GM03348 (cell line): Measurements from ENCODE around the gene CRYBB2.
"Not testable (repeated sequence)": the region's sequence is repeated elsewhere in the genome, so short reads cannot be mapped to it uniquely, and the experiment has no call there.

Experiments
- DNase-seq: peaks from one replicate; pipeline ENCODE4 v3.0.0; 2012; ENCODE audit warnings: low spot score

CRYBB2 gene

DNA sequence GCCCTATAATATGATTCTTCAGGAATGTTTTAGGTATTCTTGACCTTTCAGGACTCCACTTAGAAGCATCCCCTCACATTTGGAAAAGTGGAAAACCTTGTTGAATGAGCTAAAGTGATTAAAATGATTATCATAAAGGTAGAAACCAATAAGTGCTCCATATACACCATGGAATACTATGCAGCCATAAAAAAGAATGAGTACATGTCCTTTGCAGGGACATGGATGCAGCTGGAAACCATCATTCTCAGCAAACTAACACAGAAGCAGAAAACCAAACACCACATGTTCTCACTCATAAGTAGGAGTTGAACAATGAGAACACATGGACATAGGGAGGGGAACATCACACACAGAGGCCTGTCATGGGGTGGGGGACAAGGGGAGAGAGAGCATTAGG lies 14.3 kb downstream of the CRYBB2 start:
- DNase-seq: not testable (repeated sequence)

DNA sequence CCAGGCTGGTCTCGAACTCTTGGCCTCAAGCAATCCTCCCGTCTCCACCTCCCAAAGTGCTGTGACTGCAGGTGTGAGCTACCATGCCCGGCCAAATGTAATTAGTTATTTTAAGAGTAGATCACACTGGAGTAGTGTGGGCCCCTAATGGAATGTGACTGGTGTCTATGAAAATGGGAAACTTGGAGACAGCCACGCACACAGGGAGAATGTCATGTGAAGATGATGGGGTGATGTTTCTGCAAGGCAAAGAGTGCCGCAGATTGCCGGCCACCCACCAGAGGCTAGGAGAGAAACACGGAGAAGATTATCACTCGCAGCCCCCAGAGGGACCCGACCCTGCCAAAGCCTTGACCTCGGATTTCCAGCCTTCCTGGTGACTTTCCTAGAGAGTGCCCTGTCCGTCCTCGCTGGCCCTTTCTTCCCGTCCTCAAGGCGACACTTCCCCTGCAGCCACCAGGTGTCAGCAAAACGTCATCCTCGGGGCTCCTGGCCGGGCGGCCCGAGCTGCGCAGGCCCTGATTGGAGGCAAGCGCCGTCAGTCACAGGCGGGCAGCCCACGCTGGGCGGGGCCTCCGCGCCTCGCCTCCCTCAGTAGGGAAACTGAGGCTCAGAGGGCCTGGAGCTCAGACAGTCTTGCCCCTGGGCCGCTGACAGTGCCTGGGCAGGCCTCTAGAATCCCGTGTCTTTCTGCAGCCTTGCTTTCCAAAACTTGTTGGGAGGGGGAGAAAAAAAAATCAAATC lies 16.3 kb downstream of the CRYBB2 start:
- peak; percentile 96 for DNase-seq

DNA sequence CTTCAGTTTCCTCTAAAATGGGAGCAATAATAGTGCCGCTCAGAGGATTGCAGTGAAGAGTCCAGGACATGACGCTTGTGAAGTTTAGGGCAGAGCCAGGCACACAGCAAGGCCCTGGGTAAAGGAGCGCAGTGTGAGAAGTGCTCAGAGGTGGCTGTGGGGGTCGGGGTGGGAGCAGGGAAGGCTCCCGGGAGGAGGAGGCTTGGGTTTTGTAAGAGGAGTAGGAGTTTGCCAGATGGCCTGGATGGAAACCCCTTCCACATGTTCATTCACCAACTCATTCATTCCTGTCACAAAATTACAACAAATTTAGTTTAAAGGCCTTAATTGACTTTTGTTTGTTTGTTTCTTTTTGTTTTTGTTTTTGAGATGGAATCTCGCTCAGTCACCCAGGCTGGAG lies 17.0 kb downstream of the CRYBB2 start:
- DNase-seq: no peak

DNA sequence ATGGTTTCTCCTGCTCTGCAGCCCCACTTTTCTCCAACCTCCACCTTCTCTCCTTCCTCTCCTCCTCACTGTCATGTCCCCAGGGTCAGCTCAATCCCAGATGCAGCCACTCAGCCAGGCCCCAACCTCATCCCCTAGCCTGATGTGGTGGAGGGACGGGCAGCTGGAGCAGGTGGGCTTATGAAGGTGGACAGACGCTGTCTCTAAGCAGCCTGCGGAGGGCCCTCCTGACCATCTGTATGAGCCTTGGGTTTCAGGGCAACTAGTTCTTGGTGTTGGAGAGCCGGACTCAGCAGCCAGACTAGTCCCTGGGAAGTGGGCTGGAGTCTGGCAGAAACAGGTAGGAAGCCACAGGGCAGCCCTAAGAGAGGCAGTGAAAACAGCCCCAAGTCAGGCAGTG lies 18.1 kb downstream of the CRYBB2 start:
- no peak for DNase-seq

DNA sequence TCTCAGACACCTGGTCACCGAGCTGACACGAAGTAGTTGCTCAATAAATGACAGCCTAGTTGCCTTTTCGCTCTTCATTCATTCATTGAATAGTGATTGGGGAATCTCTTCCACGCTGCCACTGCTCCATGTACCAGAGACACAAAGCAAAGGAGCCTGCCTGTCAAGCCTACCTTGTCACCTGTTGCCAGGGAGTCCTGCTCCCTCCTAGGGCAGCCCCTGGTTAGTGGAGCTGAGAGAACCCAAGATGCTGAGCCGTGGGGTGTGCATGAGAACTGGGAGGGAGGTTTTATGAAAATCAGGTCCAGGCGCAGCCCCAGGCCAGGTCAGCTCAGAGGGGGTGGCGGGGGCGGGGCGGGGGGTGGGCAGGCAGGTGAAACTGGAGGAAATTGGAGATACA lies 18.6 kb downstream of the CRYBB2 start:
- not testable (repeated sequence) for DNase-seq

DNA sequence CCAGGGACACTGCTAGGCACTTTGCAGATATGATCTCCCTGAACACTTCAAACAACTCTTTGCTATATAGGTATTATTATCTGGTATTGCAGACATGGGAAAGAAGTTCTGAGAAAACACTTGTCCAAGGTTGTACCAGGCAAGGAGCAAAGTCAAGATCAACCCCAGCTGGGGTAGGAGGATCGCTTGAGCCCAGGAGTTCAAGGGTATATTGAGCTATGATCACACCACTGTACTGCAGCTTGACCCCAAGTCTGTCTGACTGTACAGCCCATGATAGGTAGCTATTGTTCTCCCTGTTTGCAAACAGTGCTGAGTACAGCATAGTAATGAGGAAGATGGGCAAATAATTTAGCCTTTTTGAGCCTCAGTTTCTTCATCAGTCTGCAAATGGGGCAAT lies 35.7 kb downstream of the CRYBB2 start:
- DNase-seq: not testable (repeated sequence)

DNA sequence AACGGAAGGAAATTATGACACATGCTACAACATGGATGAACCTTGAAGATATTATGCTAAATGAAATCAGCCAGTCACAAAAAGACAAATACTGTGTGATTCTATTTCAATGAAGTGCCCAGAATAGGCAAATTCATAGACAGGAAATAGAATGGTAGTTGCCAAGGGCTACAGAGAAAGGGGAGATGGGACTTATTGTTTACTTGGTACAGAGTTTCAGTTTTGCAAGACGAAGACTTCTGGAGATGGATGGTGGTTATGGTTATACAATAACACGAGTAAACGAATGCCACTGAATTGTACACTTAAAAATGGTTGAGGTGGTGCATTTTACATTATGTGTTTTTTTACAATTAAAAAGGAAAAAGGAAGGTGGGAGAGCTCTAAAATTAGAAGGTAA lies 48.1 kb downstream of the CRYBB2 start:
- DNase-seq: not testable (repeated sequence)

DNA sequence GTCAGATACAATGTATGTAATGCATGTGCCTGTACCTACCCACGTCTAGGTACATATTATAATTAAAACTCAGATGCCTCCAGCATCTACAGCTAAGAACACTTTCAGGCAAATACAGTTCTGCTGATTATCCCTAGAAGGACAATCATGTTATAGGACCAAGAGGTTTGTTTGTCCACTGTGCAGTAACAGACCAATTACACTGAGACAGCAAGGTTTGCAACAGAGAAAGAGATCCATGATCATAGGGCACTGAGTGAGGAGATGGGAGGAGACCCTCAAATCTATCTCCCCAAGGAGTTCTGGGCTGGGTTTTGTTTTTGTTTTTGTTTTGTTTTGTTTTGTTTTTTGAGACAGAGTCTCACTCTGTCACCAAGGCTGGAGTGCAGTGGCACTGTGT lies 49.5 kb downstream of the CRYBB2 start:
- DNase-seq: not testable (repeated sequence)

DNA sequence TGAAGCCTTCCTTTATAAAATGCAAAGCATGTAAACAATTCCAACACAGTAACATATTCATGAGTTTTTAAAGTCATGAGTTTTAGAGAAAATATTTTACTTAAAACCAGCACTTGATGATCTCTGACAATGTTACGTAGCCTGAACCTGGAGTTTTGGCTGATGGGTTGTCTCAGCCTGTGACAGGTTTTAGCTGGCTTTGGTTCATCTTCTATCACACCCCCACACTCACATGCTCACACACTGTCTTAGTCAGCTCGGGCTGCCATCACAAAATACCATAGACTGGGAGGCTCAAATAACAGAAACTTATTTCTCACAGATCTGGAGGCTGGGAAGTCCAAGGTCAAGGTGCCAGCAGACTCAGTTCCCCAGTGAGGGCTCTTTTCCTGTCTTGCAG lies 50.6 kb downstream of the CRYBB2 start:
- DNase-seq: not testable (repeated sequence)

DNA sequence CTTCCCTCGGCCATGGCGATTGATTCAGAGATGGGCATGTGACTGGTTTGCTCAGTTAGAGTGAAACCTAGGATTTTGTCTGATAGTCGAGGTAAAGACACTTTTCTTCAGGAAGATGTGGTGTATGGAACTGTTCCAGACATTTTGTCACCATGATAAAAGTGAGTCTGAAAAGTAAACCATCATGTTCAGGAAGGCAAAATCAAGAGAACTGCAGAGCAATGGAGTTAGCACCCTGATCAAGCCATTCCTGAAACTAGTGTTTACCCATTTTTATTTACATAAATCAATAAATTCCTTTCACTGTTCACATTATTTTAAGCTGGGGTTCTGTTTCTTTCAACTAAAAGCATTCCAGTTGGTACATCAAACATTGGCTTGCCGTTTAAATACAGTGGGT lies 53.8 kb downstream of the CRYBB2 start:
- not testable (repeated sequence) for DNase-seq

DNA sequence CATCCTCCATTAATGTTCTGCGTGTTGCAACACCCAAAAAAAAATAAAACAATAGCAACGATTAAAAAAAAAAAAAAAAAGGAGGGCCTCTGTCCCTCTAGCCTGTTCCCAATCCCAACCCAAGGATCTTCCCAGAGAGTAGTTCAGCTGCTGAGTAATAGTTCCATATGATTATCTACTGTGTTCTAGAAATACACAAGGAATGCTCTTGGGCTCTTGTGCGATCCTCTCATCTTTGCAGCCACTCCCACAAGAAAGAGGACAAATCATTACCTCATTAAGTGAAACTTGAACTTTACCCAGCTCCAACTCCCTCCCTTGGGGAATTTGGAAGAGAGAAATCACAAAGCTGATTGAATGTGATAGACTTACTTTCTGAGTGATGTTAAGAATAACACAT lies 54.5 kb downstream of the CRYBB2 start:
- not testable (repeated sequence) for DNase-seq

DNA sequence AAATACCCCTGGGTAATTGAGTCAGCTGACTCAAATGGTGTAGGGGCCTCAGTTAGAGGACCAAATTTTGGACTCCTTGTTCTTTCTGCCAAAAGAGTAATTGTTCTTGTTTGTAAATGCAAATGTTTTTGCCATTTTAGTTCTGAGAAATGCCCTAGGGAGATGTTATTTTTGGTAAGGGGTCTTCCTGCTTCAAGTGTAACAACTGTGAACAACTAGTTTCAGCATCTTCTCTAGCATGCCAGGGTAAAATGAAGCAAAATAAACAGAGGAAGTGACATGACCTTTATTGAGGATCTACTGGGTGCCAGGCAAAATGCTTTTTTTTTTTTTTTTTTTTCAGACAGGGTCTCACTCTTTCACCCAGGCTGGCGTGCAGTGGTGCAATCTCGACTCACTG lies 60.7 kb downstream of the CRYBB2 start:
- DNase-seq: not testable (repeated sequence)
